HG03442 (cell line): ENCODE data around the gene DSCAML1.
"Not testable (repeated sequence)": the region's sequence is repeated elsewhere in the genome, so short reads cannot be mapped to it uniquely, and the experiment has no call there.

Experiments
- ATAC-seq: cut with Tn5 transposase; IDR thresholded peaks from one replicate; pipeline ENCODE4 v1.9.1; 2021; ENCODE audit warnings: mild to moderate bottlenecking, moderate library complexity; ENCODE audit not compliant: unreplicated experiment

Gene DSCAML1

GRCh38 chr11:117766026-117766425, 31.0 kb downstream of the DSCAML1 start:
- no peak for ATAC-seq

- no peak for ATAC-seq
Observed at GRCh38 chr11:117765068-117765467, 31.9 kb downstream of the DSCAML1 start.

- ATAC-seq, result not testable (repeated sequence)
Observed at GRCh38 chr11:117763465-117763864, 33.6 kb downstream of the DSCAML1 start.

GRCh38 chr11:117761993-117762392, 35.0 kb downstream of the DSCAML1 start:
- ATAC-seq, result no peak

- ATAC-seq, result no peak
Observed at GRCh38 chr11:117759305-117759704, 37.7 kb downstream of the DSCAML1 start.

- no peak for ATAC-seq
Observed at GRCh38 chr11:117754030-117754429, 43.0 kb downstream of the DSCAML1 start.

- no peak for ATAC-seq
Observed at GRCh38 chr11:117752721-117753237, 44.2 kb downstream of the DSCAML1 start.

- no peak for ATAC-seq
Observed at GRCh38 chr11:117752071-117752470, 44.9 kb downstream of the DSCAML1 start.

GRCh38 chr11:117750916-117751662, 45.9 kb downstream of the DSCAML1 start:
- no peak for ATAC-seq

- no peak for ATAC-seq
Observed at GRCh38 chr11:117750357-117750756, 46.7 kb downstream of the DSCAML1 start.

GRCh38 chr11:117749541-117749910, 47.5 kb downstream of the DSCAML1 start:
- ATAC-seq, result no peak

GRCh38 chr11:117748771-117749540, 48.1 kb downstream of the DSCAML1 start:
- no peak for ATAC-seq

- ATAC-seq, result no peak
Observed at GRCh38 chr11:117747892-117748291, 49.1 kb downstream of the DSCAML1 start.

GRCh38 chr11:117745346-117745745, 51.7 kb downstream of the DSCAML1 start:
- no peak for ATAC-seq

- ATAC-seq, result no peak
Observed at GRCh38 chr11:117744471-117745150, 52.4 kb downstream of the DSCAML1 start.

- ATAC-seq, result no peak
Observed at GRCh38 chr11:117743121-117743815, 53.7 kb downstream of the DSCAML1 start.

GRCh38 chr11:117738246-117738957, 58.6 kb downstream of the DSCAML1 start:
- no peak for ATAC-seq

GRCh38 chr11:117735350-117735977, 61.6 kb downstream of the DSCAML1 start:
- ATAC-seq, result no peak

- no peak for ATAC-seq
Observed at GRCh38 chr11:117734601-117735024, 62.4 kb downstream of the DSCAML1 start.

- ATAC-seq, result no peak
Observed at GRCh38 chr11:117733316-117733715, 63.7 kb downstream of the DSCAML1 start.
